MCF 10A (cell line): Measurements from ENCODE around the gene ZNF148. TPM values are rescaled to one million over a fixed set of nuclear protein-coding genes. Genes with fewer than 3 reads are reported as not detected.
"Not testable (repeated sequence)": the region's sequence is repeated elsewhere in the genome, so short reads cannot be mapped to it uniquely, and the experiment has no call there.

Experiments used
- BruUV-seq: library from RNA; stranded (reverse); fragments of 400-500 nt; replicated peaks from 2 replicates; lab custom pipeline; 2021; lab: Mats Ljungman, UMichigan
- CTCF ChIA-PET: fragments of 300-600 bp; sonication (Branson Sonifier 250); formaldehyde crosslinking; extraction: SDS; loops from one replicate; lab custom pipeline; 2021; ENCODE audit warnings: antibody characterized with exemption, inconsistent platforms; lab: Yijun Ruan, JAX
- POLR2A ChIA-PET: fragments of 300-600, 350-650 bp; sonication (Branson Sonifier 250); formaldehyde crosslinking; extraction: SDS; loops from one replicate; lab custom pipeline; 2020; ENCODE audit warnings: antibody characterized with exemption, inconsistent platforms; lab: Yijun Ruan, JAX
- DNase-seq: peaks from one replicate; pipeline ENCODE4 v3.0.0-alpha.2; 2018; ENCODE audit not compliant: unreplicated experiment
- H3K27ac Mint-ChIP-seq: one replicate; pipeline ENCODE4 v1.8.0; 2022; ENCODE audit warnings: mild to moderate bottlenecking, low read depth, mixed read lengths; ENCODE audit not compliant: unreplicated experiment
- H3K27me3 Mint-ChIP-seq: one replicate; pipeline ENCODE4 v1.8.0; 2022; ENCODE audit warnings: mixed read lengths; ENCODE audit not compliant: insufficient read depth, unreplicated experiment
- H3K36me3 Mint-ChIP-seq: one replicate; pipeline ENCODE4 v1.8.0; 2022; ENCODE audit warnings: mild to moderate bottlenecking, moderate library complexity, mixed read lengths; ENCODE audit not compliant: insufficient read depth, unreplicated experiment
- H3K4me1 Mint-ChIP-seq: one replicate; pipeline ENCODE4 v1.8.0; 2022; ENCODE audit warnings: mixed read lengths; ENCODE audit not compliant: insufficient read depth, unreplicated experiment
- H3K4me3 Mint-ChIP-seq: one replicate; pipeline ENCODE4 v1.8.0; 2022; ENCODE audit warnings: mild to moderate bottlenecking, moderate library complexity, mixed read lengths; ENCODE audit not compliant: unreplicated experiment
- H3K9me3 Mint-ChIP-seq: one replicate; pipeline ENCODE4 v1.8.0; 2022; ENCODE audit warnings: mixed read lengths; ENCODE audit not compliant: unreplicated experiment
- CTCF ChIP-seq: fragments of 200-600 bp; IDR thresholded peaks from one replicate; pipeline ENCODE4 v1.8.0; 2022; ENCODE audit warnings: antibody characterized with exemption, mild to moderate bottlenecking; ENCODE audit not compliant: unreplicated experiment
- intact Hi-C: fragments of 100-400 bp; cut with micrococcal nuclease; formaldehyde crosslinking; loops from 2 replicates; pipeline ENCODE4 v1.14.1; 2022
- total RNA-seq: library from RNA; stranded (reverse); gene quantifications from 2 replicates; pipeline ENCODE4 v1.2.3, GENCODE V29; 2022

The ZNF148 gene
- total RNA-seq, 1 experiment from 2014 or later, result 35.2 TPM

- Mint-ChIP-seq H3K4me1 (no peaks in the 10 kb centered on the region), H3K36me3 (no peaks in the 10 kb centered on the region), H3K9me3 (no peaks in the 10 kb centered on the region), H3K4me3 (no peak overlapping the region), H3K27me3 (peaks cover 13% of the 10 kb centered on the region), H3K27ac (no peak overlapping the region)
- ChIA-PET CTCF (no interaction called here), POLR2A (interaction anchor here (1.2 kb wide), 1 partner anchor 80 kb away, joined by 3 read pairs; no protein-coding TSS in a partner anchor)
- BruUV-seq, result no TSS peak
- no peak for DNase-seq
- intact Hi-C loops, result no loop called here
- no peak for TF ChIP-seq CTCF
Measured at GRCh38 chr3:125395091-125395490, 20.0 kb upstream of the ZNF148 start.

- ChIA-PET POLR2A (interaction anchor here (0.9 to 1.2 kb wide), 2 partner anchors 81 to 440 kb away, joined by 3 read pairs; no protein-coding TSS in a partner anchor), CTCF (interaction anchor here (0.6 to 0.7 kb wide), 2 partner anchors 19 to 112 kb away, joined by 3 read pairs; no protein-coding TSS in a partner anchor)
- H3K27me3 Mint-ChIP-seq, result peaks cover 13% of the 10 kb centered on the region
- no TSS peak for BruUV-seq
- H3K27ac Mint-ChIP-seq, result no peak overlapping the region
- H3K4me1 Mint-ChIP-seq, result no peaks in the 10 kb centered on the region
- H3K4me3 Mint-ChIP-seq, result no peak overlapping the region
- DNase-seq, result no peak
- no peaks in the 10 kb centered on the region for H3K9me3 Mint-ChIP-seq
- TF ChIP-seq CTCF, result no peak
- intact Hi-C loops, result no loop called here
- no peaks in the 10 kb centered on the region for H3K36me3 Mint-ChIP-seq
Measured at GRCh38 chr3:125394406-125394805, 19.3 kb upstream of the ZNF148 start.

- no peak for TF ChIP-seq CTCF
- BruUV-seq, result no TSS peak
- Mint-ChIP-seq H3K27ac (no peak overlapping the region), H3K4me3 (no peak overlapping the region), H3K4me1 (peaks cover 5% of the 10 kb centered on the region), H3K9me3 (no peaks in the 10 kb centered on the region), H3K27me3 (no peaks in the 10 kb centered on the region), H3K36me3 (no peaks in the 10 kb centered on the region)
- ChIA-PET POLR2A (interaction anchor here (1.1 to 1.2 kb wide), 3 partner anchors 11 to 15 kb away, joined by 3 to 4 read pairs (median 4); partner anchors contain the start of gene ZNF148), CTCF (interaction anchor here (1.0 kb wide), 1 partner anchor 49 kb away, joined by 5 read pairs; no protein-coding TSS in a partner anchor)
- intact Hi-C loops, result no loop called here
- DNase-seq, result no peak
Measured at GRCh38 chr3:125389282-125389681, 14.2 kb upstream of the ZNF148 start.

GRCh38 chr3:125388369-125388768 is 13.2 kb upstream of the ZNF148 start:
- H3K27me3 Mint-ChIP-seq, result not testable (repeated sequence)

More at GRCh38 chr3:125388369-125388768, 13.2 kb upstream of the ZNF148 start:
- DNase-seq, H3K4me1 Mint-ChIP-seq, H3K27ac Mint-ChIP-seq, H3K36me3 Mint-ChIP-seq, intact Hi-C loops, BruUV-seq, CTCF ChIA-PET, H3K9me3 Mint-ChIP-seq, H3K4me3 Mint-ChIP-seq, POLR2A ChIA-PET: not testable (repeated sequence)
